ENCODE results near the gene SPTBN1. TPM values are rescaled to one million over a fixed set of nuclear protein-coding genes. Genes with fewer than 3 reads are reported as not detected.

The SPTBN1 gene
- total and polyA plus RNA-seq, 2 of the 13 experiments (the other 11 are each of a cell fraction or from before 2014, with no cell fraction given): 123 to 299 TPM

- no peak for TF ChIP-seq PBX2 (CRISPR knock-in tag; IDR thresholded peaks at IDR 0.05)
- no peak for TF ChIP-seq ZNF567 (CRISPR knock-in tag; IDR thresholded peaks at IDR 0.05; ENCODE audit: borderline replicate concordance)
- TF ChIP-seq XRCC5 (optimal IDR thresholded peaks at IDR 0.05; ENCODE audit: low read length): no peak
- TF ChIP-seq FUBP1 (CRISPR knock-in tag; IDR thresholded peaks at IDR 0.05; ENCODE audit: borderline replicate concordance): no peak
- TF ChIP-seq RBM22 (optimal IDR thresholded peaks at IDR 0.05; ENCODE audit: low read length): peak; percentile 11
- TF ChIP-seq RORA (CRISPR knock-in tag; IDR thresholded peaks at IDR 0.05): no peak
- no peak for TF ChIP-seq ZNF83 (CRISPR knock-in tag; IDR thresholded peaks at IDR 0.05; ENCODE audit: borderline replicate concordance)
- TF ChIP-seq PAXIP1 (CRISPR knock-in tag; conservative IDR thresholded peaks at IDR 0.05): peak; percentile 66
- TF ChIP-seq ZBTB49 (CRISPR knock-in tag; IDR thresholded peaks at IDR 0.05; ENCODE audit: borderline replicate concordance): no peak
- no peak for TF ChIP-seq SRF (IDR thresholded peaks at IDR 0.05; ENCODE audit: low read depth, low read length)
- TF ChIP-seq POGK (CRISPR knock-in tag; conservative IDR thresholded peaks at IDR 0.05): no peak; the same call in 1 of the 2 replicates
- no peak for TF ChIP-seq ZNF720 (CRISPR knock-in tag; IDR thresholded peaks at IDR 0.05)
Measured at GRCh38 chr2:54629914-54630857, 174.1 kb downstream of the SPTBN1 start (continued).
